Measurements from ENCODE around the gene CST7. TPM values are rescaled to one million over a fixed set of nuclear protein-coding genes. Genes with fewer than 3 reads are reported as not detected.

CST7 gene
- not detected in 2 replicates for total RNA-seq
- long read RNA-seq = 0 reads

- peaks cover 14% of the 10 kb centered on the region for H3K9me3 Mint-ChIP-seq
- peaks cover 15% of the 10 kb centered on the region for H3K27me3 Mint-ChIP-seq (ENCODE audit: low read depth)
- no peak for DNase-seq (ENCODE audit: low read depth, low spot score)
- no peak within 1 kb of the TSS for H3K4me3 Mint-ChIP-seq
- no peak within 1 kb of the TSS for H3K27ac Mint-ChIP-seq (ENCODE audit: unreplicated experiment)
- TF ChIP-seq CTCF (conservative IDR thresholded peaks at IDR 0.05) = no peak
- H3K4me1 Mint-ChIP-seq = no peaks in the 10 kb centered on the region
- H3K36me3 Mint-ChIP-seq (ENCODE audit: low read depth) = peaks cover 6% of the 10 kb centered on the region
These were observed at the start of gene CST7 for GRCh38 chr20:24948939-24949679. TSS of gene CST7 (plus strand) at chr20:24949269. CDS start at chr20:24949506, 237 bp downstream.

- no peaks in the 10 kb centered on the region for H3K27me3 Mint-ChIP-seq (ENCODE audit: low read depth)
- H3K27ac Mint-ChIP-seq (ENCODE audit: unreplicated experiment) = no peak overlapping the region
- H3K9me3 Mint-ChIP-seq = no peaks in the 10 kb centered on the region
- no peaks in the 10 kb centered on the region for H3K36me3 Mint-ChIP-seq (ENCODE audit: low read depth)
- no peak overlapping the region for H3K4me3 Mint-ChIP-seq
- no peak for TF ChIP-seq CTCF (conservative IDR thresholded peaks at IDR 0.05)
- no peak for DNase-seq (ENCODE audit: low read depth, low spot score)
- no peaks in the 10 kb centered on the region for H3K4me1 Mint-ChIP-seq
These were observed 42.3 kb upstream of the CST7 start for GRCh38 chr20:24906806-24907205.

- H3K4me3 Mint-ChIP-seq = no peak overlapping the region
- no peaks in the 10 kb centered on the region for H3K36me3 Mint-ChIP-seq (ENCODE audit: low read depth)
- TF ChIP-seq CTCF (conservative IDR thresholded peaks at IDR 0.05) = no peak
- H3K9me3 Mint-ChIP-seq = no peaks in the 10 kb centered on the region
- peaks cover 3% of the 10 kb centered on the region for H3K27me3 Mint-ChIP-seq (ENCODE audit: low read depth)
- DNase-seq (ENCODE audit: low read depth, low spot score) = no peak
- no peak overlapping the region for H3K27ac Mint-ChIP-seq (ENCODE audit: unreplicated experiment)
- no peaks in the 10 kb centered on the region for H3K4me1 Mint-ChIP-seq
These were observed 40.4 kb upstream of the CST7 start for GRCh38 chr20:24908642-24909041.

GRCh38 chr20:24909086-24909780 lies 39.8 kb upstream of the CST7 start:
- no peaks in the 10 kb centered on the region for H3K9me3 Mint-ChIP-seq
- DNase-seq (ENCODE audit: low read depth, low spot score) = no peak
- H3K27me3 Mint-ChIP-seq (ENCODE audit: low read depth) = peaks cover 3% of the 10 kb centered on the region
- no peaks in the 10 kb centered on the region for H3K36me3 Mint-ChIP-seq (ENCODE audit: low read depth)
- TF ChIP-seq CTCF (conservative IDR thresholded peaks at IDR 0.05) = no peak
- H3K4me1 Mint-ChIP-seq = no peaks in the 10 kb centered on the region
- no peak overlapping the region for H3K27ac Mint-ChIP-seq (ENCODE audit: unreplicated experiment)
- H3K4me3 Mint-ChIP-seq = no peak overlapping the region

- no peak for DNase-seq (ENCODE audit: low read depth, low spot score)
These were observed 39.2 kb upstream of the CST7 start for GRCh38 chr20:24909861-24910260.

More at GRCh38 chr20:24909861-24910260, 39.2 kb upstream of the CST7 start:
- Mint-ChIP-seq H3K4me1 (no peaks in the 10 kb centered on the region), H3K4me3 (no peak overlapping the region), H3K27ac (ENCODE audit: unreplicated experiment) (no peak overlapping the region), H3K27me3 (ENCODE audit: low read depth) (peaks cover 3% of the 10 kb centered on the region), H3K36me3 (ENCODE audit: low read depth) (no peaks in the 10 kb centered on the region), H3K9me3 (no peaks in the 10 kb centered on the region)
- TF ChIP-seq CTCF (conservative IDR thresholded peaks at IDR 0.05) = no peak
